NCI-H1417 (cell line): Measurements from ENCODE around the gene ZNF416.
A peak's percentile ranks its signal among the peaks of the same experiment; 100 is the strongest.

Source experiments
- DNase-seq, 3 experiments: peaks; one replicate each; lab custom pipeline; 2025; lab: John Stamatoyannopoulos, UW

Gene ZNF416

DNA sequence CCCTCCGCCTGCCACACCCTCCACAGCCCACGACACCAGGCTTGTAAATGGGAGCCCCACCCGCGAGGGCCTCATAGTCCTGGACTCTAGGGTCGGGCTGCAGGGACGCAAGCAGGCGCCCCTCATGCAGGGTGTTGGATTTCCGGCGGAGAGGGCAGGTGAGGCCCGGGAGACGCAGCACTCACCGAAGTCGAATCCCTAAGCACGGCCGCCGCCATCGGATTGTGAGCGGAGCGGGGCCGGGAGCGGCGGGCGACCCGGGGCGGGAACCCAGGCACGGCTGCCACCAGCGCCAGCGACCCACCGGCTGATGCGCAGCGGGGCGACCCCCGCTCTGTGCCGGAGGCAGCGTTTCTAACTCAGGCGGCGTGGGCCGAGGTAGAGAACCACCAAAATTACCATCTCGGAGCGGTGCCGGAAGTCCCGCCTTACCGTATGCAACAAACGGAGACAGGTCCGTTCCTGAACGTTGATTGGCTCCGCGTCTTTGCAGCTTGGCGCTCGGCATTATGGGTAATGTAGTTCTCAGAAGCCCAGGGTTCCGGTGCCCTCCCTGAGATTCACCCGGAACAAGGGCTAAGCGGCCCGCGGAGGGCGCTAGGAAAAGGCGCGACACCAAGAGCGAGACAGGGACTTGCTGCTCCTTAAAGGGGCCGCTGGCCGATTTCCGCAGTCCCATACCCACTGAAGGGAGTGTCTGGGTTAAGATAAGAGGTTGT is at the start of gene ZNF416:
Gene ZNF416 (minus strand): TSS at position 425 of the 719 bp plus-strand sequence. CDS start 207 bp downstream, at position 218.
- DNase-seq: peak; percentile 93 to 98 (median 97)

DNA sequence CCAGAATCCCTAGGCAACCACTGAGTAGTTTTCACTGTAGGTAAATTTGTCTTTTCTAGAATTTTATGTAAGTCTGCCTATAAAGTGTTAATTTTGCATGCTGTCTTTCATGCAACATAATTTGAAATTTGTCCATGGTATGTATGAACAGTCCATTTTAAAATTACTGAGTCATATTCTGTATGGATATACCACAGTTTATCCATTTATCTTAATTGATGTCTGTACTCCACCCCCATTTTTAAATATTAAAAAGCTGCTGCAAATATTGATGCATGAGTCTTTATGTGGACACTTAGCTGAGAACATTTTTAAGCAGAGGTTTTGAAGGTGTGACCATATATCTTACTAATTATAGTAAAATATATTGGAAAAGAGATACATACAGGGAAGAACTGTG is 44.4 kb upstream of the ZNF416 start:
- DNase-seq: no peak

DNA sequence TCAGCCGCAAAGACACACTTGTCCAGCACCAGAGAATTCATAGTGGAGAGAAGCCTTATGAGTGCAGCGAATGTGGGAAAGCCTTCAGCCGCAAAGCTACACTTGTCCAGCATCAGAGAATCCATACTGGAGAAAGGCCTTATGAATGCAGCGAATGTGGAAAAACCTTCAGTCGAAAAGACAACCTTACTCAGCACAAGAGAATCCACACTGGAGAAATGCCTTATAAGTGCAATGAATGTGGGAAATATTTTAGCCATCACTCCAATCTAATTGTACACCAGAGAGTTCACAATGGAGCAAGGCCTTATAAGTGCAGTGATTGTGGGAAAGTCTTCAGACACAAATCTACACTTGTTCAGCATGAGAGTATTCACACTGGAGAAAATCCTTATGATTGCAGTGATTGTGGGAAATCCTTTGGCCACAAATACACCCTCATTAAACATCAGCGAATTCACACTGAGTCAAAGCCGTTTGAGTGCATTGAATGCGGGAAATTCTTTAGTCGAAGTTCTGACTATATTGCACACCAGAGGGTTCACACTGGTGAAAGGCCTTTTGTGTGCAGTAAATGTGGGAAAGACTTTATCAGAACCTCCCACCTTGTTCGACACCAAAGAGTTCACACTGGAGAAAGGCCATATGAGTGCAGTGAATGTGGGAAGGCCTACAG is 42.1 kb upstream of the ZNF416 start:
- DNase-seq: peak in 1 of 3 experiments; percentile 44

DNA sequence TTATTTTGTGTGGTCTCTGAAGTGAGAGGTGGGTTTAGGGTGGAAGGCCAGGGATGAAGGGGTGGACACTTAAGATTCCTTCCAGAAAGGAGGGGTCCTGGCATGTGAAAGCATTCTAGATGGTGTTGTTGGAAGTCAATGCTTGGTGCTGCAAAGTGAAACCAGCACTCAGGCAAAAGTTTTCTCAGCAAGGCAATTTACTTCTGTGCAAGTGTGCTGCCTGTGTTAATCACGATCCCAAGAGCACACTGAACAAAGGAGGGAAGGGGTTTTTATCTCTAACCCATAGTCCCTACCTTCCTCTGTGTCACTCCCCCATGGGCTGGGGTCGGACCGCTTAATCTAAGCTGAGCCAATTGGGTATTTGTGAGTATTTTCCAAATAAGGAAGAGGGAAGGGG is 36.6 kb upstream of the ZNF416 start:
- DNase-seq: no peak

DNA sequence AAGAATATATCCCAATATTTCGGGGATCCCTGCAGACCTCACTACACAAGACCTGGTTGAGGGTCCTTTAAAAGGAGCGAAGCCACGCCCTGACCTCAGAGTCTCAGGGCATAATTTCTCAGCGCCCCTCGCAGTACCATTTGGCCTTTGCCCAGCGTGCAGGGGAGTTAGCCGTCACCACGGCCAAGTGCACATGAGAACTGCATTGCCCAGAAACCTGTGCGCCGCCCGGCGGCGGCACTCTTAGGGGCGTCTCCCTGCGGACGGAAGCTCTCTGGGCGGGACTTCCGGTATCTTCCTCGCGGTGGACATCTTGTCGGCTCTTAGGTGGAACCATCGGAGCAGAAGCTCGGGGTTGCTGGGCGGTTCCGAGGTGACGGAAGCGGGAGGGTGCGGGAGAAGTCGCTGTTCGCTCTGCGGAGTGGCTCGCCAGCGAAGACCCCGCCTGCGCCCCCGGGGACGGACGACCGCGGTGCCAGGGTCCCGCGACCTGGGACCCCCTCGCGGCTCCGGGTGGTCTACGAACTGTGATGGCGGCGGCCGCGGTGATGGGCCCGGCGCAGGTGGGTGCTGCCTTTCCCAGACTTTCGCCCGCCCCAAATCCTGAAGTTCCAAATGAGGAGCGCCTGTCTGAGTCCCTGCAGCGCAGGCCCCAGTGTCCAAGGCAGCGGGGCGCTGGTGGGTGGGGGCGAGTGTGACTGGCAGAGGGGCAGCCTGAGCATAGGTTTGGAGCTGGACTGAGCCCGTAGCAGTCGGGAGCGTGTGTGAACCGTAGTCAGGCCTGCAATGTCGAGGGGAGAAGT is 35.4 kb upstream of the ZNF416 start, which contains the start of gene ZNF134:
Gene ZNF134 (plus strand): TSS at position 302 of the 803 bp plus-strand sequence. CDS start 5,227 bp downstream, outside the sequence.
- DNase-seq: peak; percentile 81 to 91 (median 90)

DNA sequence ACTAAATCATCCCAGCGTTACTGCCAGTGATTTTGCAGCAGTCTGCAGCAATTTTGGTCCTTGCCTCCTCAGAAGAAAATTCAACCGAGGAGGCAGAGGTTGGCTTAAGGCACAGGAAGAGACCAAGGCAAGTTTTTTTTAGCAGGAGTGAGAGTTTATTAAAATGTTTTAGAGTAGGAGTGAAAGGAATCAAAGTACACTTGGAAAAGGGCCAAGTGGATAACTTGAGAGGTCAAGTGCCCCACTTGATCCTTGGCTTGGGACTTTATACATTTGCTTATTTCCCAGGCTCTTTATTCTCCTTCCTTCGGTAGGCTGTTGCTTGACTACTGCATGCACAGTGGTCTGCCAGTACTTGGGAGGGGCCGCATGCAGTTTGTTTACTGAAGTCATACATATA is 32.4 kb upstream of the ZNF416 start:
- DNase-seq: no peak

DNA sequence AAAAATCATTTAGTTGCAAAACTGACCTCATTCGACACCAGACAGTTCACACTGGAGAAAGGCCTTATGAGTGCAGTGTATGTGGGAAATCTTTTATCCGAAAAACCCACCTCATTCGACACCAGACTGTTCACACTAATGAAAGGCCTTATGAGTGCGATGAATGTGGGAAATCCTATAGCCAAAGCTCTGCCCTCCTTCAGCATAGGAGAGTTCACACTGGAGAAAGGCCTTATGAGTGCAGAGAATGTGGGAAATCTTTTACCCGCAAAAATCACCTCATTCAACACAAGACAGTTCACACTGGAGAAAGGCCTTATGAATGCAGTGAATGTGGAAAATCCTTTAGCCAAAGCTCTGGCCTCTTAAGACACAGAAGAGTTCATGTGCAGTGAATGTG is 28.2 kb upstream of the ZNF416 start:
- no peak for DNase-seq

DNA sequence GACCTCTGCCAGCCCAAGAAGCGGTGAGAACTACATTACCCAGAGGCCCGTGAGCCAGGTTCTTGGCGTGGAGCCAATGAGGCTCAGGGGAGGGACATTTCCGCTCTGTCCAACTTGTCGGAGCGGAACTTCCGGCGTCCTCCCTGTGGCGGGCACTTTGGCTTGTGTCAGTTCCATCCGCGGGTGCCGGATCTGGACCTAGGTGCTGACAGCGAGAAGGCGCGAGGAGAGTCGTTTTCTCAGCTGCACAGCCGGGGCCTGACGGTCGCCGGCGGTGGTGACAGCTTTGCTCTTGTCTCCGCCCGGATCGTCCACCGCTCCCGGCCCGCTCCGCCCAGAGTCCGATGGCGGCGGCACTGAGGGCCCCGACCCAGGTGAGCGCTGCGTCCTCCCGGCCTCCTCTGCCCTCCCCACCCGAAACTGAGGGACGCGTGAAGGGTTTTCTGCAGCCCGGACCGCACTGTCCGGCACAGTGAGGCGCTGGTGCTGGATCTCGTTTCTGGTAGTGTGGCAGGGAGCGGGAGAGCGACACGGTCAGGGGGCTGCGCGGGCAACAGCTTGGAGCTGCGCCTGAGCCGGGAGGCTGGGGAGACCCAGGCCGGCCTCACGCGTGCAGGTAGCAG is 21.2 kb upstream of the ZNF416 start, which contains the start of gene ZNF530:
Gene ZNF530 (plus strand): TSS at position 125 of the 623 bp plus-strand sequence. CDS start 4,461 bp downstream, outside the sequence.
- DNase-seq: peak; percentile 83 to 95 (median 94)

DNA sequence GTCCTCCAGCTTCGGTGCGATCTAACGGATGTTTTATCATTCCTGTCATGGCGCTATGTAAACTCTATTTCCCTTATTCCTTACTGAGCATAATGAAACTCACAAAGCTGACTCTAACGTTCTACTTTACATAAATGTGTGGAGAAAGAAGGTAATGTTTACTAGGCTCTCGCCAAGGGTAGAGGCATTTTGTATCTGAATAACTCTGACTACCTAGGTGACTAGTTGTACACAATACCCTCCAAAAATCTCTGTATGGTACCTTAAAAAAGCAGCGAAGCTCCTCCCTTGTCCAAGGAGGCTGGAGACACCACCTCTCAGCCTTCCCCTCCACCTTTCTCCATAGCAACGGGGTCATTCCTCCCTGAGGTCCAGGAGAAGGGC is 20.7 kb upstream of the ZNF416 start:
- DNase-seq: no peak

DNA sequence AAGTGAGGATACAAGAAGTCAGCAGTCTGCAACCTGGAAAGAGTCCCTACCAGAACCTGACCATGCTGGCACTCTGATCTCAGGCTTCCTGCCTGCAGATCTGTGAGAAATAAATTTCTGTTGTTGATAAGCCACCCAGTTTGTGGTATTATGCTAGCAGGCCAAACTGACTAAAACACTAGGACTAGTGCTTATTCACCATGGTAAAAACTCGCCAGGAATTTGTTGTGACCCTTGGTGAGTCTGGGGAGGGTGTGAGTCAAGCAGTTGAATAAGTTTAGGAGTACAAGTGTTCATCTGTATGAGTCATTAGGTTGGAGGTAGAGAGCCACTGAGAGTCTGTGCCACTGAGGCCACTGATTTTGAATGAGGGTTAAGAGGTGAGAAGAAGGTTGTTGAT is 8.8 kb upstream of the ZNF416 start:
- DNase-seq: no peak

DNA sequence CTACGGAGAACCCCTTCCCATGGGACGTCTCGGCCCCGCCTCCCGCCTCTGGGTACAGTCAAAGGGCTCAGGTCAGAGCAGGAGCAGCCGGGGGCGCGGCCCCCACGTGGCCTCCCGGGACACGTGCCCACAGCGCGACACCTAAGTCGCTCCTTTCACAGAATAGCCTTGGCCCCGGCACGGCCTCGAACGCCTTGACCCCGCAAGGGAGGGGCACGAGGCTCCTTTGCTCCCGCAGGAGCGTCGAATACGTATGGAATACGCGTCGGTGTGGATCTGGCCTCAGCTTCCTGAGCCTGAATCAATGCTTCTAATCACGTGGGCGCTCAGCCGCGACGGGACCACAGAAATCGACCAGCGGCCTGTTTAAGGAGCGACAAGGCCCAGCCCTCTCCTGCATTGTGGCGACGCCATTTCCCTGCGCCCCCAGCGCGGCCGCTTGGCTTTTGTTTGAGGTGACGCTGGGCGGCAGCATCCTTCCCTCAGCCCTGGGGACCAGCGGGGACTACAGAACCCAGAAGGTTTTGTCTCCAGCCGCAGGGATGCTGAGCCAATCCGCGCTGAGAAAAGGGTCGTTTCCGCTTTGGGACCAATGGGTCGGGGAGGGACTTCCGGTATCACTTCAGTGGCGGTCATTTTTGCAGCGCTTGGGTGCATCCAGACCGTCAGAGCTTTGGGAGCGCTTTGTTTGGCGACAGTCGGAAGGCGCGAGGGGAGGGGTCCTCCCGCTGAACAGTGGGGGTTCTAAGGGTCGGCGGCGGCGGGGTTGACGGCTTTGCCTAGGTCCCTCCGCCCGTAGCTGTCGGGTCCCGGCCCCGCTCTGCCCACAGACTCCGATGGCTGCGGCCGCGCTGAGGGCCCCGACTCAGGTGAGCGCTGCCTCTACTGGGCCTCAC is 5.1 kb upstream of the ZNF416 start, which contains the start of gene ZIK1:
Gene ZIK1 (plus strand): TSS at position 625 of the 896 bp plus-strand sequence. CDS start 212 bp downstream, at position 837.
- DNase-seq: peak; percentile 19 to 88 (median 42)

DNA sequence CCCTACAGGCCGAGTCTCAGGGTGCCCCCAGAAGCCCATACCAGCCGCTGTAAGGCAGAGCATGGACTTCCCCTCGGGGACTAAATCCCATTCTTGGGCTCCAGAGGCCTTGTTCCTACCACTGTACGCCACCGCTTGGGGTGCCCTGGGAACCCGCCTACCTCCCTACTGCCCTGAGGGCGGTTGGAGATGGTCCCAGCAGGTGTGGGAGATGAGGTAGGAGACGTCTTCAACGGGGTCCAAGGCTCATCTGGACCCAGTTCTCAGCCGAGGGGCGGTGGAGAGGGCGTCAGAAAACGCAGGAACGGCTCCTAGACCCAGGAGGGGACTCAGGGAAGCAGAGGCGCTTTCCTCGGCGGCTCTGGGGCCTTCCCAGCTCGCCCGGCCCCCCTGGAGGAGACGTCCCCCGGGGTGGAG is 4.4 kb upstream of the ZNF416 start:
- DNase-seq: no peak

DNA sequence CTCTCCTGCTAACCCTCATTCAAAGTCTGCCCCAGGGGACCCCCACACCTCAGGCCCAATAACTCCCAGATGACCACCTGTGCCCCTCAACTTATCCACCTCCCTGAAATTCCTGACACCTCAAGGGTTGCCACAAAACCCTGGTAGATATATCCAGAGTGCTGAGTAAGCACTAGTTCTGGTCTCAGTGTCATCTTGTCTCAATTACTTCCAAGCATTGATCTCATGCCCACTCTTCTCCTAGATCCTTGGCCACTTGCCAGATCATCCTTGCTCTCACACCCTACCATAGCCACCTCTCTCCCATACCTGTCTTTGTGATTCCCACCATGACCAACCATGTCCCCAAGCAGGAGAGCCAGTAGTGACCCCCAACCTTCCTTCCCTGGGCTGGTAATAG is 2.0 kb downstream of the ZNF416 start:
- DNase-seq: no peak

DNA sequence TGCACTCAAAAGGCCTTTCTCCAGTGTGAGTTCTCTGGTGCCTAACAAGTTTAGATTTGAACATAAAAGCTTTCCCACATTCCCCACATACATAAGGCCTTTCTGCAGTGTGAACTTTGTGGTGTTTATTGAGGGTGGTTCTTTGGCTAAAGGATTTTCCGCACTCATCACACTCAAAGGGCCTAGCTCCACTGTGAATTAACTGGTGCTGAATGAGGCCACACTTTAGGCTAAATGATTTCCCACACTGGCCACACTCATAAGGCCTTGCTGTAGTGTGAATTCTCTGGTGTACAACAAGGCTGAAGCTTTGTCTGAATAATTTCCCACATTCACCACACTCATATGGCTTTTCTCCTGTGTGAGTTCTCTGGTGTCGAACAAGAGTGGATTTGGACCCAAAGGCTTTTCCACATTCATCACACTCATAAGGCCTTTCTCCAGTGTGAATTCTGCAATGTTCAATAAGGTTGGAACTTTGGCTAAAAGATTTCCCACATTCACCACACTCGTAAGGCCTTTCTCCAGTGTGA is 6.2 kb downstream of the ZNF416 start:
- DNase-seq: no peak

DNA sequence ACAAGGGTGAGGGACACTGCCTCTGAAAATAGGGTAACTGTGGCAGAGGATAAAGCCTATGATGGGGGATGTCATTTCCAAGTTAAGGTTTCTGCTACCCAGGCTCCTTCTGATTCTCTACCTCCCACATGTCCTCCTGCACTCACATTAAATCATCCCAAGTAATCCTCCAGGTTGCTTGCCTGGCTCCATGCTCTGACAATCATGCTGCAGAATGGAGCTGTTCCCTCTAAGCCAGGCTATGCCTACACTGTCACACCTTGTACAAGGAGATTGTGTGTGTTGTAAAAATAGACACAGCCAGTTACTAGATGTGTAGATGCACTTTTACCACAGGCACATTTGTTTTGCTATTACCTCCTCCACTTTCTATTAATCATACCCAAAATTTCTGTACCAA is 8.0 kb downstream of the ZNF416 start:
- no peak for DNase-seq

DNA sequence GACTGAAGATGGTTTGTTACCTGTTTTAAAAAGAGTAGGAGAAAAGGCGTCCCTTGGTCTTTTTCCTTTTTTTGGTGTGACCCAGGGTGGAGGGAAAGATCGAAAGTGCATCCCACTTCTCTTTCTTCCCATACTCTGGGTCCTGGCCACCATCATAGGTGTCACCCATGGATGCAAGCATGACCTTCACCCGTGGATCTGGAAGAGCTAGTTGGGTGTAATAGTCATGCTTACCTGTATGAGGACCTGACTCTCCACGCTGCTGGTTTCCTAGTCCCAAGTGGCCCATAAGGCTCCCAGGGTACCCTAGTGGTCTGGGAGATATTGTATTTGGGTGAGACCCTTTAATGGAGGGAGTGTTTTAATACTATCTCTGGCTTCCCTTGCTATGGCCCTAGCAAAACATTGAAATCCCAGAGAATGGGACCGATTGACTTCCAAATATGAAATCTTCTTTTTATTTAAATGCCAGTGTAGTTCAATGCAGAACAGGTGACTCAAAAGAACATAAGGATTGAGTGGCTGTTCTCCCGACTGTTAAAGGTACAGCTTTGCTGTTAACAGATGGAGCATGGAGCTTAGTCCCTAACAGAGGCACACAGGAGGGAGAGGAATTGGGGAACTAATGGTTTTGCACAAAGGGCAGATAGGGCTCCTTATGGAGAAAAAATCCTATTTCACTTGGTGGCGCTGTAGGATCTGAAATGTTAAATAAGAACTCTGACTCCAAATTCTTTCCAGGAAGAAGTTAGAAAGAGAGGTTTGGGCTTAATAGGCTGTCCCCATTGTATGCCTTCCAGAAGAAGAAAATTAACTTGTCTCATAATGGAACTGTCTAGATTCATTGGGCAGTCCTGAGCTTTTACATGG is 12.1 kb downstream of the ZNF416 start:
- DNase-seq: peak; percentile 9 to 54 (median 10)

DNA sequence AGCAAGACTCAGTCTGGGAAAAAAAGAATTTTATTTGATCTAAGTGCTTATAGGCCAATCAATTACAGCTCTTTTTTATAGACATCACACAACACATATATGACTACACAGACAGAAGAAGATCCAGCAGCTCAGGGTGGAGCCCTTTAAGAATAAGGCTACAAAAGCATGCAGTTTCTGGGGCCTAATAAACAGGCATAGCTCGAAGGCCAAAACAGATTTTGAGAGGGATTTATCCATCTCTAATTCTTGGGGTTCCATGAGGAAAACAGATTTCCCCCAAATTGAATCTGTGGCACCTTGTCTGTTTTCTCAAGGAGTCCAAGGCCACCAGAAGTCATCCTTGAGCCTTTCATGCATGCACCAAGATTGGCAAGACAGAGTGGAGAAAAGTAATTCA is 15.2 kb downstream of the ZNF416 start:
- no peak for DNase-seq

DNA sequence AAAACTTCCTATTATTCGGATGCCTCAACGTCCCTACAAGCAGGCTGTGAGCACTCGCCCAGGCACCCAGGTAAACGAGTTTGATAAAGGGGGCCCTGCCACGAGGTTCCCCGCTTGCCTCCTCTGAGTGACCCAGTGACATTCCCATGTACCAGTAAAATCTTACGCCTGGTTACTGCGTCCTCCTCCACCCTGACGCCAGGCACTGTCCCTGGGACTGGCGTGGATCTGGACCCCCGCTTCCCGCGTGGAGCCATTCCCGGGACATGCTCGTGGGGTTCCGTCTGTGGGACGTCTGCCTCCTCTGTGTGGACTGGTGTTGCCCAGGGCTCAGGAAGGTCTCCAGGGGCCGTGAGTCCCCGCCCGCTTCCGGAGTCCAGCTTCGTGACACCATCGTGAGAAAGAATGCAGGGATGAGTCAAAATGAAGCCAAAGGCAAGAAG is 18.6 kb downstream of the ZNF416 start:
- DNase-seq: no peak

DNA sequence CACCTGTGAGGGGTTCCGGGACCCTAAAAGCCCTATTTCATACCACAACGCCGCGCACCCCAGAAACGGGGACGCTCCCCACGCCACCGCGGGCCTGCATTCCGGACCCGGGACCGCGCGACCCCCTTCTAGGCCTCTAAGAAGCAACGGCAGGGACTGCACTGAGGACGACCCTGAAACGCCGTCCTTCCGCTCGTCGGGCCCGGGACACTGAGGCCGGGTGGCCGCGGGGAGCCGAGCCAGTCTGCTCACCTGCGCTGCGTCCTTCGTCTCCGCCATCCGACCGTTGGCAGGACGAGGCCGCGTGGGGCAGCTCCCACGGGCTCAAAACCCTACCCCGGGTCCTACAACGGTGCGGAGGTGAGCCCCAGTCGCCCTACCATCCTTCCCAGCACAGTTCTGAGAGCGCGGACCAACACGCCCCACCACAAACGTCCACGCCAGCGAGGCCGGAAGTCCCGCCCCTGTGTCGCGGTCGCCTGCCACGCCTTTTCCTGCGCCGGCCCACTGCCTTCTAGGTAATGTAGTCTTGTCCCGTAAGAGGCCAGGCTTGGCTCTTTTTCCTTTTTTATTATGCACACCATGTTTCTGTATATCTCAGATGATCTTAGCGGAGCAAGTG is 19.2 kb downstream of the ZNF416 start, which contains the start of gene ZNF550:
Gene ZNF550 (minus strand): TSS at position 460 of the 622 bp plus-strand sequence. CDS start 181 bp downstream, at position 279.
- DNase-seq: peak; percentile 68 to 84 (median 82)
